HepG2 (cell line): Measurements from ENCODE around the gene SECTM1. TPM values are rescaled to one million over a fixed set of nuclear protein-coding genes. Genes with fewer than 3 reads are reported as not detected.

Experiments
- ARID2 ChIP-seq: sonication (generic); formaldehyde crosslinking; IDR thresholded peaks from 2 replicates; pipeline ENCODE4 v1.8.1; 2022; ENCODE audit warnings: mild to moderate bottlenecking, missing genetic modification reagents, borderline replicate concordance
- CBFB ChIP-seq: sonication (generic); formaldehyde crosslinking; IDR thresholded peaks from 2 replicates; pipeline ENCODE4 v1.4.0; 2020; ENCODE audit warnings: missing genetic modification reagents
- CEBPZ ChIP-seq: IDR thresholded peaks from 2 replicates; pipeline ENCODE4 v1.6.1; 2012; ENCODE audit warnings: low read length, improper control_type of control experiment
- E2F1 ChIP-seq: sonication (generic); formaldehyde crosslinking; IDR thresholded peaks from 2 replicates; pipeline ENCODE4 v1.5.0; 2020; ENCODE audit warnings: missing genetic modification reagents
- FLYWCH1 ChIP-seq: sonication (generic); formaldehyde crosslinking; IDR thresholded peaks from 2 replicates; pipeline ENCODE4 v1.8.1; 2023; ENCODE audit warnings: mild to moderate bottlenecking, missing genetic modification reagents
- GLMP ChIP-seq: sonication (generic); formaldehyde crosslinking; IDR thresholded peaks from 2 replicates; pipeline ENCODE4 v1.9.0; 2021; ENCODE audit warnings: missing genetic modification reagents, mild to moderate bottlenecking, borderline replicate concordance
- GTF3A ChIP-seq: sonication (generic); formaldehyde crosslinking; conservative IDR thresholded peaks from 2 replicates; pipeline ENCODE4 v1.4.0; 2020; ENCODE audit warnings: mild to moderate bottlenecking, missing genetic modification reagents
- HCFC1 ChIP-seq: fragments of 150-350 bp; IDR thresholded peaks from 2 replicates; pipeline ENCODE4 v1.6.1; 2014; ENCODE audit warnings: low read depth, low read length
- MATR3 ChIP-seq: sonication (generic); formaldehyde crosslinking; IDR thresholded peaks from 2 replicates; pipeline ENCODE4 v1.4.0; 2020; ENCODE audit warnings: missing genetic modification reagents
- NCOA2 ChIP-seq: sonication (generic); formaldehyde crosslinking; IDR thresholded peaks from 2 replicates; pipeline ENCODE4 v1.8.0; 2022; ENCODE audit warnings: inconsistent platforms
- RBAK ChIP-seq: sonication (generic); formaldehyde crosslinking; IDR thresholded peaks from 2 replicates; pipeline ENCODE4 v1.5.1; 2020; ENCODE audit warnings: mild to moderate bottlenecking, missing genetic modification reagents
- SRSF4 ChIP-seq: fragments of 200-400 bp; formaldehyde crosslinking; IDR thresholded peaks from one replicate; pipeline ENCODE4 v1.6.1; 2018; ENCODE audit warnings: mild to moderate bottlenecking, low read depth, low read length, moderate library complexity; ENCODE audit not compliant: poor library complexity, severe bottlenecking
- TBX2 ChIP-seq: sonication (generic); formaldehyde crosslinking; IDR thresholded peaks from 2 replicates; pipeline ENCODE4 v1.5.0; 2020; ENCODE audit warnings: missing genetic modification reagents, mild to moderate bottlenecking, borderline replicate concordance
- TCF7 ChIP-seq: sonication (generic); IDR thresholded peaks from 2 replicates; pipeline ENCODE4 v1.6.1; 2016; ENCODE audit warnings: antibody characterized with exemption, low read depth
- TP53 ChIP-seq: sonication (generic); formaldehyde crosslinking; conservative IDR thresholded peaks from 2 replicates; pipeline ENCODE4 v1.4.0; 2020; ENCODE audit warnings: missing genetic modification reagents
- ZFP82 ChIP-seq: sonication (generic); formaldehyde crosslinking; IDR thresholded peaks from 2 replicates; pipeline ENCODE4 v1.5.1; 2020; ENCODE audit warnings: mild to moderate bottlenecking, missing genetic modification reagents, borderline replicate concordance
- ZFP90 ChIP-seq: sonication (generic); formaldehyde crosslinking; IDR thresholded peaks from 2 replicates; pipeline ENCODE4 v1.8.0; 2022; ENCODE audit warnings: missing genetic modification reagents, mild to moderate bottlenecking, inconsistent platforms, borderline replicate concordance
- ZNF260 ChIP-seq: sonication (generic); formaldehyde crosslinking; IDR thresholded peaks from 2 replicates; pipeline ENCODE4 v1.4.0; 2020; ENCODE audit warnings: missing genetic modification reagents, low read depth, mild to moderate bottlenecking, borderline replicate concordance
- ZNF292 ChIP-seq: sonication (generic); formaldehyde crosslinking; IDR thresholded peaks from 2 replicates; pipeline ENCODE4 v1.8.1; 2022; ENCODE audit warnings: mild to moderate bottlenecking, low read depth, missing genetic modification reagents, borderline replicate concordance
- ZNF354B ChIP-seq: sonication (generic); formaldehyde crosslinking; IDR thresholded peaks from 2 replicates; pipeline ENCODE4 v1.8.0; 2022; ENCODE audit warnings: mild to moderate bottlenecking, missing genetic modification reagents
- ZNF484 ChIP-seq: sonication (generic); formaldehyde crosslinking; IDR thresholded peaks from 2 replicates; pipeline ENCODE4 v1.5.1; 2020; ENCODE audit warnings: mild to moderate bottlenecking, low read depth, missing genetic modification reagents, borderline replicate concordance
- ZNF615 ChIP-seq: sonication (generic); formaldehyde crosslinking; IDR thresholded peaks from 2 replicates; pipeline ENCODE4 v1.5.0; 2020; ENCODE audit warnings: mild to moderate bottlenecking, missing genetic modification reagents, borderline replicate concordance
- ZNF619 ChIP-seq: sonication (generic); formaldehyde crosslinking; IDR thresholded peaks from 2 replicates; pipeline ENCODE4 v1.4.0; 2020; ENCODE audit warnings: mild to moderate bottlenecking, missing genetic modification reagents
- ZNF720 ChIP-seq: sonication (generic); formaldehyde crosslinking; IDR thresholded peaks from 2 replicates; pipeline ENCODE4 v1.4.0; 2020; ENCODE audit warnings: missing genetic modification reagents
- ZNF788 ChIP-seq: sonication (generic); formaldehyde crosslinking; IDR thresholded peaks from 2 replicates; pipeline ENCODE4 v1.5.0; 2020; ENCODE audit warnings: mild to moderate bottlenecking, missing genetic modification reagents, borderline replicate concordance
- polyA plus RNA-seq, 8 experiments: library from polyadenylated mRNA; depleted of rRNA in 3 of 8; stranded (reverse) in 7 of 8; unstranded in 1 of 8; fragments of >200 nt; fragmentation: Illumina TruSeq in 4 of 8; extraction: Trizol in 4 of 8; gene quantifications; 2 replicates each; pipeline versions ENCODE4 v1.2.1 to v1.2.3, GENCODE V29; 2011 to 2016; ENCODE audit warnings: low read depth in 4 of 8, missing spikeins in 1 of 8, mixed read lengths in 1 of 8; ENCODE audit not compliant: insufficient read depth in 1 of 8
- total RNA-seq, 5 experiments: library from RNA; depleted of rRNA; stranded (reverse); fragments of >200 nt; fragmentation: Illumina TruSeq; extraction: Trizol; gene quantifications; 2 replicates each; pipeline ENCODE4 v1.2.3, GENCODE V29; 2016; ENCODE audit warnings: low read depth in 1 of 5

Gene SECTM1
- total and polyA plus RNA-seq, 2 of the 13 experiments (the other 11 are each of a cell fraction or from before 2014, with no cell fraction given) = 3.5 to 5.3 TPM

DNA sequence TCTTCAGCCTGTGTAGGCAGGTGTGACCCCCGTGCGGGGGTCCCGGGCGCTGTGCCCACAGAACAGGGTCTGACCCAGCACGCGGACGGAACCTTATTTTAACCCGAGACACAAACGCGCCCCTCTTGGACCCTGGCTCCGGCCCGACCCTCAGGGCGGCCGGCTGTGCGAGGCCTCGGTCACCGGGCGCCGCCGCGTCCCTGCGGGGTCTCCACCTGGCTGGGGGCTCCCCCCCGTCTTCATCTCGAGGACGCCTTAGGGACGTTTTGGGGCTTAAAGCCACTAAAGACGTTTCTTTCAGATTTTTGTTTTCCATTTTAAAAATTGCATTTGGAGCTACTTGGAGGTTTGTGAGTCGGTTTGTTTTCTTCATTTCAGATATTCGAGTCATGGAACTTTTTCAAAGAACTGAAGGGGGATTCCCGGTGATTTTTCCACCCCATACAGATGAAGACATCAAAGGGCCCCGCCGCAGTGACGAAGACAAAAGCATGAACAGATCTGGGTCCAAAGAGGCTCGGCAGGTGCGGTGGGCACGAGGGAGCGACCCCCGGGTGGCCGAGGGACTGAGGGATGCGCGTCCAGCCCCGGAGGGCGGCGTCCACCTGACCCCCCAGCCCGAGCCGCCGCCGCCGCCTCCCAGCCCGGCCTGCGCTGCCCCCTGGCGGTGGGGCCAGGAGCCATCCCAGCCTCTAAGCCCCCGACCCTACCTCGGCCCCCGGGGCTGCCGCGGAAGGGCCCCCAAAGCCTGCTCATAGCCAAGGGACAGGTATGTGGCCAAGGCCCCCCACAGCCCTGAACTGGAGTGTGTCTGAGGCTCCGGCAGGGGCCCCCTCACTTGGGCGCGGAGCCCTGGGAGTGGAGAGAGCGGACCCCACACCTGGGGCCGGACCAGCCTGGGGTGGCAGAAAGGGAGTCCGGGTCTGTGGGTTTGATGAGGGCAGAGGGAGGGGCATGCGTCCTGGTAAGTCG, 12.3 kb downstream of the SECTM1 start (continued):
- TF ChIP-seq ZNF788 (CRISPR knock-in tag) = peak; percentile 29; the same call in 1 of the 2 replicates
- no peak for TF ChIP-seq E2F1 (CRISPR knock-in tag)
- no peak for TF ChIP-seq ARID2
- no peak for TF ChIP-seq ZNF720 (CRISPR knock-in tag)
- TF ChIP-seq CEBPZ = no peak
- no peak for TF ChIP-seq HCFC1
- TF ChIP-seq RBAK (CRISPR knock-in tag) = no peak
- TF ChIP-seq ZNF615 (CRISPR knock-in tag) = no peak
- TF ChIP-seq TBX2 = no peak; the same call in 1 of the 2 replicates
- TF ChIP-seq TP53 (CRISPR knock-in tag) = no peak
- TF ChIP-seq ZNF260 (CRISPR knock-in tag) = no peak
- no peak for TF ChIP-seq NCOA2 (CRISPR knock-in tag)
- no peak for TF ChIP-seq ZNF484 (CRISPR knock-in tag)
- no peak for TF ChIP-seq ZNF619 (CRISPR knock-in tag)
- TF ChIP-seq ZNF354B (CRISPR knock-in tag) = no peak
- no peak for TF ChIP-seq ZFP90 (CRISPR knock-in tag)
- no peak for TF ChIP-seq CBFB
- TF ChIP-seq FLYWCH1 = no peak
- peak; percentile 76 for TF ChIP-seq TCF7
- no peak for TF ChIP-seq GLMP (CRISPR knock-in tag)
- TF ChIP-seq GTF3A (CRISPR knock-in tag) = no peak
- no peak for TF ChIP-seq MATR3
- no peak for TF ChIP-seq SRSF4
- TF ChIP-seq ZNF292 (CRISPR knock-in tag) = no peak
- TF ChIP-seq ZFP82 (CRISPR knock-in tag) = no peak
